Hepatocyte (in vitro differentiated cells): ENCODE measurements around the gene PLCH2.

Experiments used
- CTCF ChIP-seq: fragments of 200-600 bp; sonication (generic); IDR thresholded peaks from 2 replicates; pipeline ENCODE4 v1.5.1; 2016; ENCODE audit warnings: antibody characterized with exemption, mild to moderate bottlenecking; ENCODE audit not compliant: poor library complexity
- EZH2 ChIP-seq: fragments of 200-600 bp; sonication (generic); IDR thresholded peaks from 2 replicates; pipeline ENCODE4 v1.6.1; 2016; ENCODE audit warnings: antibody characterized with exemption, mild to moderate bottlenecking, borderline replicate concordance

GRCh38 chr1:2510366-2511155 lies 34.5 kb downstream of the PLCH2 start:
- TF ChIP-seq CTCF (no peak), EZH2 (no peak)
